HAP-1 (cell line): ENCODE results near the gene CTIF.
"Not testable (repeated sequence)": the region's sequence is repeated elsewhere in the genome, so short reads cannot be mapped to it uniquely, and the experiment has no call there.

ENCODE experiments used
- DNase-seq, 2 experiments: peaks; one replicate each; pipeline ENCODE4 v3.0.0-alpha.2; 2016 to 2020; ENCODE audit warnings: low spot score in 2 of 2
- H3K27me3 ChIP-seq: fragments of 250-450 bp; sonication (Bioruptor Pico); 2 replicates; pipeline ENCODE4 v1.5.1; 2020; ENCODE audit warnings: low read depth, mild to moderate bottlenecking, moderate library complexity
- H3K36me3 ChIP-seq: fragments of 250-450 bp; sonication (Bioruptor Pico); replicated peaks from 2 replicates; pipeline ENCODE4 v1.5.1; 2020; ENCODE audit warnings: mild to moderate bottlenecking
- H3K4me1 ChIP-seq: fragments of 250-450 bp; sonication (Bioruptor Pico); 2 replicates; pipeline ENCODE4 v1.5.1; 2020; ENCODE audit warnings: mild to moderate bottlenecking
- H3K4me3 ChIP-seq: fragments of 250-450 bp; sonication (Bioruptor Pico); 2 replicates; pipeline ENCODE4 v1.5.1; 2020; ENCODE audit warnings: mild to moderate bottlenecking, moderate library complexity
- H3K9me3 ChIP-seq: fragments of 250-450 bp; sonication (Bioruptor Pico); 2 replicates; pipeline ENCODE4 v1.5.1; 2020; ENCODE audit warnings: mild to moderate bottlenecking, moderate library complexity
- in situ Hi-C: fragments of 300-500 bp; cut with MboI; formaldehyde crosslinking; loops from 3 replicates; pipeline ENCODE4 v1.14.3; 2020; ENCODE audit warnings: low sequenced_read_pairs, inconsistent platforms, mixed read lengths

CTIF gene

DNA sequence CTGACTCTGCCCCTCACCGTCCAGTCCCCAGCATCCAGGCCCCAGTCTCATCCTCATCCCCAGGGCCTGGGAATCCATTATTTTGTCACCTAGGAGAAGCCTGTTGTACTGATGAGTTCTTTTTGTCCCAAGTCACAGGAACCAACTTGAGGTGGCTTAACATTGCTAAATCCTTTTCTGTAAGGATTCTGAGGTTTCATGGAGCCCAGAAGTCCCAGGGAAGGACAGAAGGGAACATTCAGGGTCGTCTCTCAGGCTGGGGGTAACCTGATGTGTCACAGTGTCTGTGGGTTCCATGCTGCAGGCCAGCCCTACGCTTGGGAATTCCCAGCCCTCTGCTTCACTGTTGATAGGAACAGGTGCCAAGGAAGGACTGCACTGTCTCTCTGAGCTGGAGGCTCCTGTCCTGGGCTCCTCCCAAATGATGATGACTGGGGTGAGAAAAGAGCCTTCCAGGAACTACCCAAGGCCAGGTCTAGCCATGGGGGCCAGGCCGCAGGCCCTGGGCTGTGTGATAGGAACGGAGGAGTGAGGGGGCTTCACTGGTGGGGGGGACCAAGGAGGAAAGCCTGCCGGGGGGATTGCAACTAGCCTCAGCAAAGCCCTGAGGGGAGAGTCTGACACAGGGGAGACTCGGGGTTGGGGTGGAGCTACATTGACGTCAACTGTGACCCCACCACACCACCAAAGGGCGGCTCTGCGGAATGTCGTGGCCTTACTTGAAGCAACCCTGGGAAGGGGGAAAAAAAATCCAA is 266.2 kb downstream of the CTIF start:
- no peaks in the 10 kb centered on the region for H3K27me3 ChIP-seq
- no peaks in the 10 kb centered on the region for H3K4me1 ChIP-seq
- H3K4me3 ChIP-seq: no peak overlapping the region
- H3K9me3 ChIP-seq: no peaks in the 10 kb centered on the region
- in situ Hi-C loops: no loop called here
- H3K36me3 ChIP-seq: no peaks in the 10 kb centered on the region; the same call in 1 of the 2 replicates
- no peak for DNase-seq

GRCh38 chr18:48805826-48806535 is 267.1 kb downstream of the CTIF start:
- H3K4me1 ChIP-seq: no peaks in the 10 kb centered on the region
- no peaks in the 10 kb centered on the region for H3K9me3 ChIP-seq
- H3K27me3 ChIP-seq: no peaks in the 10 kb centered on the region
- H3K36me3 ChIP-seq: no peaks in the 10 kb centered on the region; the same call in 1 of the 2 replicates
- no peak overlapping the region for H3K4me3 ChIP-seq
- DNase-seq: no peak
- in situ Hi-C loops: no loop called here

DNA sequence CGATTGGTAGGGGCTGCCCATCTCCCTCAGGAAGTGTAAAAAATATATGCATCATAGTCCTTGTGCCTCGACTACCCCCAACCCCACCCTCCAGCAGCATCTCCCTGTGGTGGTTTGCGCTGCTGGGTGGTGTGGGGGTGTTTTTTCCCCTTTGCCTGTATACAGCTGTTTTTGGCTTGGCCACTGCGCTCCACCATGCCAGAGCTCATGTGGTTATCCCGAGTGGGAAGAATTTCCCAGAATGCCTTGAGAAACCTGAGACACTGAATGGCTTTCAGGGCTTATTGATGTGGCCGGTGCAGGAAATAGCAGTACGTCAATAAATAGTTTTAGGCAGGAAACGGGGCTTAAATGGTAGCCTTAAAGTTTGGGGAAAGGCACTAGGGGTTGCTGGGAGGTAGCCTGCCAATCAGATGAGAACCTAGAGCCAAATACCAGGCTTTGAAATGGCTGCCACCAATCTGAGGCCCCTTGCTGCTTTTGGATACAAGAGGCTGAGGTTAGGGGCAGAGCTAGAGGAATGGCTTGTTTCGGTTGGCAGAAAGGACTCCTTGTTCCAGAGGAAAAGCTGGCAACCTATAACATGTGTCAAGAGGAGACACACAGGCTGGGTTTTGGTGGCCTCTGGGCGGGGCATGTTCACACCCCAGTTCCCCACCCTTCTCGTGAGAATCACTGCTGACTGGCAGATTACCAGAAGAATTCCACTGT is 267.9 kb downstream of the CTIF start:
- no peaks in the 10 kb centered on the region for H3K27me3 ChIP-seq
- no peaks in the 10 kb centered on the region for H3K9me3 ChIP-seq
- in situ Hi-C loops: no loop called here
- no peak overlapping the region for H3K4me3 ChIP-seq
- DNase-seq: no peak
- no peaks in the 10 kb centered on the region for H3K4me1 ChIP-seq
- no peaks in the 10 kb centered on the region; the same call in 1 of the 2 replicates for H3K36me3 ChIP-seq

- no peaks in the 10 kb centered on the region for H3K36me3 ChIP-seq
- in situ Hi-C loops: no loop called here
These were observed 269.6 kb downstream of the CTIF start for GRCh38 chr18:48808476-48808875.

GRCh38 chr18:48809365-48809764 is 270.5 kb downstream of the CTIF start:
- in situ Hi-C loops: no loop called here
- no peak for DNase-seq
- no peaks in the 10 kb centered on the region for H3K27me3 ChIP-seq
- no peaks in the 10 kb centered on the region for H3K9me3 ChIP-seq
- H3K4me3 ChIP-seq: no peak overlapping the region
- H3K36me3 ChIP-seq: no peaks in the 10 kb centered on the region
- no peaks in the 10 kb centered on the region for H3K4me1 ChIP-seq

More at GRCh38 chr18:48808476-48808875, 269.6 kb downstream of the CTIF start:
- Histone ChIP-seq H3K9me3 (no peaks in the 10 kb centered on the region), H3K4me1 (no peaks in the 10 kb centered on the region), H3K27me3 (no peaks in the 10 kb centered on the region), H3K4me3 (no peak overlapping the region)
- DNase-seq: no peak

- H3K27me3 ChIP-seq: no peaks in the 10 kb centered on the region
- in situ Hi-C loops: no loop called here
- no peaks in the 10 kb centered on the region for H3K9me3 ChIP-seq
- H3K4me1 ChIP-seq: no peaks in the 10 kb centered on the region
- H3K36me3 ChIP-seq: no peaks in the 10 kb centered on the region
- no peak for DNase-seq
- H3K4me3 ChIP-seq: no peak overlapping the region
These were observed 272.0 kb downstream of the CTIF start for GRCh38 chr18:48810805-48811204.

DNA sequence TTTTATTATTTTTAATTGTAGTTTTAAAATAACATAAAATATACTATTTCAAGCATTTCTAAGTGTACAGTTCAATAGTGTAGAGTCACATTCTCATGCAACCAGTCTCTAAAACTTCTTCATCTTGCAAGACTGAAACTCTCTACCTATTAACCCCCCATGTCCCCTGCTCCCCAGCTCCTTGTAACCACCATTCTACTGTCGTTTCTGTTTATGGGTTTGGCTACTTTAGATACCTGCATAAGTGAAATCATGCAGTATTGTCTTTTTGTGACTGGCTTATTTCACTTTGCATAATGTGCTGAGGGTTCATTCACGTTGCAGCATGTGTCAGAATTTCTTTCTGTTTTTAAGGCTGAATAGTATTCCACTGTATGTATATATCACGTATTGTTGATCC is 272.6 kb downstream of the CTIF start:
- no peaks in the 10 kb centered on the region for H3K9me3 ChIP-seq
- in situ Hi-C loops: no loop called here
- H3K4me3 ChIP-seq: no peak overlapping the region
- no peaks in the 10 kb centered on the region for H3K4me1 ChIP-seq
- no peak for DNase-seq
- no peaks in the 10 kb centered on the region for H3K36me3 ChIP-seq
- H3K27me3 ChIP-seq: no peaks in the 10 kb centered on the region

DNA sequence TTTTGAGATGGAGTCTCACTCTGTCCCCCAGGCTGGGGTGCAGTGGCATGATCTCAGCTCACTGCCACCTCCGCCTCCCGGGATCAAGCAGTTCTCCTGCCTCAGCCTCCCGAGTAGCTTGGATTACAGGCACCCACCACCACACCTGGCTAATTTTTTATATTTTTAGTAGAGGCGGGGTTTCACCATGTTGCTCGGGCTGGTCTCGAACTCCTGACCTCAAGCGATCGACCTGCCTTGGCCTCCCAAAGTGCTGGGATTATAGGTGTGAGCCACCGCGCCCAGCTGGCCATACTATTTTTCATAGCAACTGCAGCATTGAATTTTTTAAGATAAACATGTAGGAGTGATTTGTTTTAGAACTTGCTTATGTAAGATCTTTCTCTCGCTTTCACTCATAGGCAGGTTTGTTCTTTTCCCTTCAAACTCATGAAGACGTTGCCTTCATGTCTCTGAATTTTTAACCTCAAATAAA is 273.2 kb downstream of the CTIF start:
- H3K4me3 ChIP-seq, H3K4me1 ChIP-seq, DNase-seq, H3K36me3 ChIP-seq, H3K27me3 ChIP-seq, H3K9me3 ChIP-seq, in situ Hi-C loops: not testable (repeated sequence)

DNA sequence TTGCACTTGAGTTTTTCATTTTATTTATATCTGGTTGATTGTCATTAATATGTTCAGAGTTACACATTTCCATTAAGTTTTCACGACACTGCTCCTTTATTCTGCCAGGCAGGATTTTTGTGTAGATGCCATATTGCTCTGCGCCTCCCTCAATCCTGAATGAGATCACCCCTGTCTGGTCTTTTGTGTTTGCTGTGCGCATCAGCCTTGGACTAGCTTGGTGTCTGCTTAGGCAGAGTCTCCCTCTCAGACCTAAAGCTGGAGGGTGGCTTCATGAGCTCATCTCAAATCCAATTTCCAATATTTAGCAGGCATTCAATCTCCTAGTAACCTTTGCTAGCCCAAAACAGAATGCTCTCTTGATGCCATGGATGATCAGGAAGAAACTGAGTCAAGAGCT is 274.5 kb downstream of the CTIF start:
- H3K4me3 ChIP-seq: no peak overlapping the region
- no peak for DNase-seq
- no peaks in the 10 kb centered on the region for H3K4me1 ChIP-seq
- in situ Hi-C loops: no loop called here
- H3K36me3 ChIP-seq: no peaks in the 10 kb centered on the region
- no peaks in the 10 kb centered on the region for H3K9me3 ChIP-seq
- no peaks in the 10 kb centered on the region for H3K27me3 ChIP-seq

DNA sequence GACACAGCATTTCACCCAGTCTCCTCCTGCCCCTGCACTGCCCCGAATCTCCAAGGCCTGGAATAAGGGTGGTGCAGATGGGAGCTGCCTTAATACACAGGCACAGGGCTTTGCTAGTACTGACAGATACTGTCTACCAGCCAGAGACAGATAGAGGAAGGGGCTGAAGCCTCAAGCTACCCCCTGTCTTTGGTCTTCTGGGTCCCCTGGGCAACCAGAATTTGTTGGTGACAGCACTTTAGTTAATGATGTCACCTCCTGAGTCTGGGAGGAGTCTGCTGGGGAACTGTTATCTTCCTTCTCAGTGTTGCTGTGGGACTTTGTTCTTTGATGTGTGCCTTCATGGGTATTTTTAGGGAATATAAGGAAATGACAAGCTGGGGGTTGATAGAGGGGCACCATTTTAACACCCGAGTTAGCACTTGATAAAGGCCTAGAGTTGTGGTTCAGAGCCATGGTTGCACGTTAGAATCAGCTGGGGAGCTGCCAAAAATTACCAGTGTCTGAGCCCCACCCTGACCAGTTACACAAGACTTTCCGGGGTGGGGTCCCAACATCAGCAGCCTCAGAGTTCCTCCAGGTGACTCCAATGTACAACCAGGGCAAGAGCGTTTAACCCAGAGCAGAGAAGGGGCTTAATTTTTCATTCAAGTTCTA is 275.1 kb downstream of the CTIF start:
- Histone ChIP-seq H3K4me1 (no peaks in the 10 kb centered on the region), H3K4me3 (no peak overlapping the region), H3K27me3 (no peaks in the 10 kb centered on the region), H3K36me3 (no peaks in the 10 kb centered on the region), H3K9me3 (no peaks in the 10 kb centered on the region)
- in situ Hi-C loops: no loop called here
- no peak for DNase-seq

DNA sequence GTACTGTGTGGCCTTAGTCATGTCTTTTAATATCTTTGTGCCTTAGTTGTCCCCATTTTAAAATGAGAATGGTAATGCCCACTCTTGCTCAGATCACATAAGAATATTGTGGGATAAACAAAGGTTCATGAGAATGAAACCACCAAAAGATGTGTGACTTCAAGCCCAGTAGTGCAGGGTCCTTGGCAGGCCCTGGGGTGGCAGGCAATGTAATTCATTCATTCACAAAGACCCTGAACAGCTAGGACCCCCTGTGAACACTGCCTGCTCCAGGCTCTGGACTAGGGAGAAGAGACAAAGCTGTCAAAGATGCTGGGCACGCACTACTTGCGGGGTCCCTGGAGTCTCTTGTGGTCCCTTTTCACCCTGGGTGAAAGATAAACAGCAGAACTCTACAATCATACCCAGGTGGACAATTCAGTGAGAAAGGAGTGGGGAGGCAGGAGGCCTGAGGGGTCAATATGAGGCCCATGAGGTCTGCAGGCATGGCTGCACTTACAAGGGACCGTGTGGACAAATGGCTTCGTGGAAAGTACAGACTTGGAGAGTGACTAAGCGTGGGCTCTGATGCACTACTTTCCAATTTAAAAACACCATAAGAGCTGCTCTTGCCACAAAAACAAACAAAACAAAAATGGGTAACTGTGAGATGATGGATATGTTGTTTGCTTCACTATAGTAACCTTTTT is 275.8 kb downstream of the CTIF start:
- in situ Hi-C loops: no loop called here
- H3K4me3 ChIP-seq: no peak overlapping the region
- no peak for DNase-seq
- H3K36me3 ChIP-seq: no peaks in the 10 kb centered on the region
- H3K27me3 ChIP-seq: no peaks in the 10 kb centered on the region
- H3K4me1 ChIP-seq: no peaks in the 10 kb centered on the region
- no peaks in the 10 kb centered on the region for H3K9me3 ChIP-seq

DNA sequence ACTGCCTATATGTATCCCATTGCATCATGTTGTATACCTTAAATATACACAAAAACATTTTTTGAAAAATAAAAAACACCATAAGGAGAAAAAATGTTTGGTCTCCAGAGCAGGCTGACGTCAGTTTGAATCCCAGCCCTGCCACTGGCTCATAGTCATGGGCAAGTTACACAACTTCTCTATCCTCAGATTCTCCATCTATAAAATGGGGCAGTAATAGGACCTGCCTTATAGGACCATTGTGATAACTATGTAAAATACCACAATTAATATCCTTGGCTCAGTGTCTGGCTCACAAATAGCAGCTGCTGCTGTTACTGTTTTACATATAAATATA is 276.3 kb downstream of the CTIF start:
- no peaks in the 10 kb centered on the region for H3K27me3 ChIP-seq
- no peaks in the 10 kb centered on the region for H3K9me3 ChIP-seq
- DNase-seq: no peak
- H3K36me3 ChIP-seq: no peaks in the 10 kb centered on the region
- no peak overlapping the region for H3K4me3 ChIP-seq
- in situ Hi-C loops: no loop called here
- H3K4me1 ChIP-seq: no peaks in the 10 kb centered on the region

- H3K4me3 ChIP-seq: no peak overlapping the region
- no peaks in the 10 kb centered on the region for H3K27me3 ChIP-seq
- no peaks in the 10 kb centered on the region for H3K9me3 ChIP-seq
- H3K36me3 ChIP-seq: no peaks in the 10 kb centered on the region
- peak in 1 of 2 experiments; percentile 4 for DNase-seq
- no peaks in the 10 kb centered on the region for H3K4me1 ChIP-seq
- in situ Hi-C loops: no loop called here
These were observed 276.9 kb downstream of the CTIF start for GRCh38 chr18:48815581-48816324.
